Activated CD8-positive, alpha-beta memory T cell treated with anti-CD3 and anti-CD28 coated beads for 1 hour (primary cell): Measurements from ENCODE around the gene CUBN.
A peak's percentile ranks its signal among the peaks of the same experiment; 100 is the strongest.

Source experiments
- DNase-seq, 2 donors: peaks; one replicate each; pipeline ENCODE4 v3.0.0-alpha.2; 2020; ENCODE audit warnings: low read depth in 1 of 2; ENCODE audit errors: extremely low read depth in 1 of 2

The CUBN gene

DNA sequence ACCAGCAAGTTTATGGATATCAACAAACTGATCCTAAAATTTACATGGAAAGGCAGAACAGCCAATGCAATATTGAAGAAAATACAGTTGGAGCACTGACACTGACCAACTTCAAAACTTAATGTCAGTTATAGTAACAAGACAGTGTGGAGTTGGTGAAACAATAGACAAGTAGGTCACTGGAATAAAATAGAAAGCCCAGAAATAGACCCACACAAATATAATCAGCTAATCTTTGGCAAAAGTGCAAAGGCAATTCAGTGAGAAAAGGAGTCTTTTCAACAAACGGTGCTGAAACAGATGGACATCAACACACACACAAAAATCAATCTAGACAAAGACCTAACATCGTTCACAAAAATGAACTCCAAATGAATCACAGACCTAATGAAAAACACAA is 326.1 kb downstream of the CUBN start:
- DNase-seq: no peak

DNA sequence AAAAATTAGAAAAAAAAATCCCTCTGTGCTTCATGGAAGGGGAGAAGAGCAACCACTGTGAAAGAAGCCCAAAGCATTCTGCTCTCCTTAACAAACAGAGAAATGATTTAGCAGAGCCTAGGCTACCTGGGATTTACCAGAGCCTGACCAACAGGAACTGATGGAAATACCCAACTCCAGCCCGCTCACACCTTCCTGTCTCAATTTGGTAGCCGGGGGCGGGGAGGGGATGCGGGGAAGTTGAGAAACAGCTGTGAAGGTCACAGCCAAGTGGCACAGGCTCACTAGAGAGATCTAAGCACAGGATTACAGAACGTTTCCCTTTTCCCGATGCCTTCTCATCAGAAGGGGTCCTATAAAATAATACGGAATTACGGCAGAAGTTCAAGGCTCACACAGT is 330.0 kb downstream of the CUBN start:
- DNase-seq: no peak

DNA sequence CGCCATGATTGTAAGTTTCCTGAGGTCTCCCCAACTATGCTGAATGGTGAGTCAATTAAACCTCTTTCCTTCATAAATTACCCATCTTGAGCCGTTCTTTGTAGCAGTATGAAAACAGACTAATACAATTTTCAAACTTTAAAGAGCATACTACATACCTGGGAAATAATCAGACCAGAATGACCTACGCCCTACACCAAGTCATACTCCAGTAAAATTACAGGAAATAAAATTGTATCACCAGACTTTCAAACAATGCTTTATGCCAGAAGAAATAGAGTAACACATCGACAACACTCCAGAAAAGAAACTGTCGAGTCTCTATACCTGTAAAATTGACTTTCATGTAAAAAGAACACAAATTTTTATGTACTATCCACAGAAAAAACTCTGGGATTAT is 331.0 kb downstream of the CUBN start:
- no peak for DNase-seq

DNA sequence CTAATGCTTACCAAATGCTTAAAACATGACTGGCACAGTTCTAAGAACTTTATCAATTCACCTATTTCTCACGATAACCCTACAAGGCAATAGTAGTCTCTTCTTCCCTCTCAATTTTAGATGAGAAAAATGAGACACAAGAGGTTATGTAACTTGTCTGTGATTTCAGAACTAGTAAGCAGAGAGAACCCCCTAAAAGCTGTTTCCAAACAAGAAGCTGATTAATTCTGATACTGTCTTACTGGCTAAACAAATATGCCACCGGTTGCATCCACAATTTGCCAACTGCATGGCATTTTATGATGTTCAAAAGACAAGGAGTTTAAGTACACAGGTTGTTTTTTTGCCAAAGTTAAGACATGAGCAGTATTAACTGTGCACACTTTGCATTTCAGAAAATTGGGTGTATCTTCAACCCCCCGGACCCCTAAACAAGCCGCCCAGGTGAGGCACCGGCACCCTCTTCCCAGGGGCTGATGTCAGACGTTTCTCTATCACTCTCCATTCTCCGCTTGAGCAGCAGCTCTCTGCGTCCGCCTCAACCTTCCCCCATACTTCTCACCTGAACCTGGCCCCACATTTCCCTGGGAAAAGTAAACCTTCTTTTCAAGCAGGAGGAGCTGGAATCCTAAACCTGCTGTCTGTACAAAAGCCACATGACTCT is 334.1 kb downstream of the CUBN start:
- DNase-seq: no peak

DNA sequence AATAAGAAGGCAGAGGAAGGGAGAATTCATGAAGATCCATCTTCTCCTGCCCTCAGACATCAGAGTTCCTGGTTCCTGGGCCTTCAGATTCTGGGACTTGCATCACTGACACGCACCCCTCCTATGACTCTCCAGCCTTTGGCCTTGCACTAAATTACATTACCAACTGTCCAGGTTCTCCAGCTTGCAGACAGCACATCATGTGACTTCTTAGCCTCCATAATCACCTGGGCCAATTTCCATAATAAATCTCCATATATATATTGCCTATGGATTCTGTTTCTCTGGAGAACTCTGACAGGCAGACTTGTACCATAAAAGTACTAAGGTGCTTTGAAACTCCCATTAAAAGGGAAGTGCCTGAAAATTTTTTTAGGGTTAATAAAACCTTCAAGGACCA is 335.6 kb downstream of the CUBN start:
- DNase-seq: no peak

DNA sequence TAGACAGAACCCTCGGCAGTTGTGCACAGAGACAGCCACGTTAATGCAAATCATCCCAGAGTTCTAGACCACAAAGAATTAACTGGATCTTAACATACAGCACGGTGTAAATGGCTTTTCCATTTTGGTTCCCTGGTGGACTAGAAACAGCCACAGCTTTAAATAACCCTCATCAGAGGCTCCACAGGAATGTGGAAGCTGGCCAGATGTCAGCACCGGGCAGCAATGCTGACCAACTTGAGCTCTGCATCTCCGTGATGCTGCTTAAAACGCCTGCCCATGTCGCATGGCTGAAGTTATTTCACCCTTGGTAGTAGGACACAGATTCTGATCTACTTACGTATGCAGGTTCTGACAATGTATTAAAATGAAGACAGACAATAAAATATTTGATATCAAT is 336.9 kb downstream of the CUBN start:
- DNase-seq: no peak

DNA sequence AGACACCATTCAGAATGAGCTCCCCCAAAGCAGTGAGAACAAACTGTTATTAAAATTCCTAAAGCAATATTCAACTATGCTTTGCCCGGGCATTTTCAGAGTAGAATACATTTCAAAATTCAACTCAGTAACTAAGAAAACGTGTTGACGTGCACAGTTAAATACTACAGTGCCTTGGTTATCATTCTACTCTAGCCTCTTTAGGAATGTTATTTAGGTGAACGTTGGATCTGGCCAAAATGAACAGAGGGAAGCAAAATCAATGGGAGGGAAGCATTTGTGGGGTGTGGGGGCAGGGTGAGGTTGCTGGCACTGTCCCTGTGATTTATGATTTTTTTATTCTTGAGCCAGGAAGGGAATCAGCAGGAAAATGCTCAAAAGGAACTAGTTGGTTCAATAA is 339.8 kb downstream of the CUBN start:
- no peak for DNase-seq

DNA sequence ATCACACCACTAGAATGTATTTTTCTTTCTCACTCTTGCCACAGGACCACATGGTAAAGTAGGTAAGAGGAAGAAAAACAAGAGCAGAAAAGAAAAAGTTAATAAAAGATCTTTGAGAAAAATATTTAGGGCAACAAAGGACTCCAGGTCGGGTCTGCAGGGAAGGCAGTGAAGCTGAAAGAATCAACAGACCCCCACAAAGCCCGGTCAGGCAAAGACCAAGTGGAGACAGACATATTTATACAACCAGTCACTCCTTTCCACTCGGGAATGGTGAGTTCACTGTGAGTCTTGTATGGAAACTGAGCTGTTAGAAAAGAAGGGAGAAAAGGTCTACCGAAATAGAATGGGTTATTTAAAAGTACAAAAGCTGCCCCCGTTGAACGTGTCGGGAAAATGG is 340.4 kb downstream of the CUBN start:
- DNase-seq: no peak

DNA sequence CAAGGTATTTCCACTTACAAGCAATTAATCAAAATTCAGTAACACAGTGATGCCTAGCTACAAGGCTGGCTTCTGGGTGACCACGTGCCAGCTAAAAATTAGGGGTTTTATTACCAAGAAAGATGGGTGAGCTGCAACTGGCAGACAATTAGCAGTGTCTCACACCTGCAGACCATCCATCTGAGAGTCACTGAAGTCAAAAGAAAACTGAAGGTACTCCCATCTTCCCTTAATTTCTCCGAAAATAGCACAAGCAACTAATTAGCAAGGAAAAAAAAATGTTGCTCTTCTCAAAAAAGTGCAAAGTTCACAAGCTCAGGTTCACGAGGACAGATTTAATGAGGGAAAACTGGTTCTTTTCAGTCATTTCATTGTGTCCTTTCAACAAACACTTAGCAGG is 340.8 kb downstream of the CUBN start:
- no peak for DNase-seq

DNA sequence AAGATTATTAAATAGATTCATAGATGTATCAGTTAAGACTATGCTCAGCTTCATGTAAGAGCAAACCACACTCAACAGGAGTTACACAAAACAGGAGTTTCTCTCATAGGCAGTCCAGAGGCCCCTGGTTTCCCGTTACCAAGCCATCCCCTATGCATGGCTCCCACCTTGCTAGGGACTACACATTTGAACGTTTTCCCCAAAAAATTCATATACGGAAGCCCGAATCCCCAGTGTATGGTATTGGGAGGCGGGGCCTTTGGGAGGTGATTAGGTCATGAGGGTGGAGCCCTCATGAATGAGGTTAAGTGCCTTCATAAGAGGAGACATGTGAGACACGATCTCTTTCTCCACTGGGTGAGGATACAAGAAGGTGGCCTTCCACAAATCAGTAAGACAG is 341.5 kb downstream of the CUBN start:
- no peak for DNase-seq

DNA sequence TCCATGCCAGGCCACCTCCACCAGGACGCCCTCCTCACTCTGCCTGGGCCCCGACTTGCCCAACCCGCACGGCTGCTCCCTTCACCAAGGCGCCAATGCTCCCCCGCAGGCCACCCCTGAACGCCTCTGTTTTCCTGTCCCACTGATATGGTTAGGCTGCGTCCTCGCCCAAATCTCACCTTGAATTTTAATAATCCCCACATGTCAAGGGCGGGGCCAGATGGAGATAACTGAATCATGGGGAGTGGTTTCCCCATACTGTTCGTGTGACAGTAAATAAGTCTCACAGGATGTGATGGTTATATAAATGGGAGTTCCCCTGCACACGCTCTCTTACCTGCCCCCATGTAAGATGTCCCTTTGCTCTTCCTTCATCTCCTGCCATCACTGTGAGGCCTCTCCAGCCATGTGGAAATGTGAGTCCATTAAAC is 342.2 kb downstream of the CUBN start:
- peak; percentile 12 to 28 for DNase-seq

DNA sequence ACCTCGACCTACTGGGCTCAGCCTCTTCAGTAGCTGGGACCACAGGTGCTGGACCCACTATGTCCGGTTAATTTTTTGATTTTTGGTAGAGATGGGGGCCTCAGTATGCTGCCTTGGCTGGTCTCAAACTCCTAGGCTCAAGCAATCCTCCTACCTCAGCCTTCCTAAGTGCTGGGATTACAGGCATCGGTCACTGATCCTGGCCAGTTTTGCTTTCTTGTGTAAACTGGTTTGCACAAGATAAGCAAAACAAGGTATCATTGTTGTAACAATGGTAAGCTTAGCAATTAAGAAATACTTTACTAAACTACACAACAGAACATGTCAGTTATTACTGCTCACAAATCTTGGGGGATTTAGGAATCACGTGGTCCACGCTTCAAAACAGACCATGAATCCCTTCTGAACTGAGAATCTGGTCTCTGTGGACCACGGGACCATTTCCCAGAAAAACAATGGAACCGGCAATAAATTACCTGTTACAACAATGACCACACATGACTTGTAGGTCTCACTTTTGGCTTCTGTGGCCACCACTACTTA is 349.2 kb downstream of the CUBN start:
- no peak for DNase-seq

DNA sequence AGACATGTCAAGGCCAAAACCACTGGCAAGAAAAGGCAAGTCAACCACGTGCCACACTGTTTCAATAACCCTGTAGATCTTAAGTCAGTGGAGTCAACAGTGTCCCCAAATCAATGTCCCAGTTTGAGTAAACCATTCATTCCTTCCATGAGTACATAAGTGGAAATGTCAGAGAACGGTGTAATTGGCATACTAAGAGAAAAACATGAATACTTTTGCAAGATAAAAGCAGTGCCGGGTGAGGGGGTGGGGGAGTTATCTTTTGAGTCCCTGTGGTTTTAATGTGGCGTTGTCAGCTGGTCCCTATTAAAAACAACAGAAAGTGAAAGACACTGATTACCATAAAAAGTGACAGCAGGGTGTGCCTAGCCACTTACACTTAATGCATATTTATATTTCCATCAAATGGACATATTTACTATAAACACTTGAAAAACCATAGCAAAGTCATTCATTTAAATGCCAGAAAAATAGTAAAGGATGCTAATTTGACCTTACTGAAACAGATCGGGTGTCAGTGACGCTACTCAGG is 350.2 kb downstream of the CUBN start:
- no peak for DNase-seq

DNA sequence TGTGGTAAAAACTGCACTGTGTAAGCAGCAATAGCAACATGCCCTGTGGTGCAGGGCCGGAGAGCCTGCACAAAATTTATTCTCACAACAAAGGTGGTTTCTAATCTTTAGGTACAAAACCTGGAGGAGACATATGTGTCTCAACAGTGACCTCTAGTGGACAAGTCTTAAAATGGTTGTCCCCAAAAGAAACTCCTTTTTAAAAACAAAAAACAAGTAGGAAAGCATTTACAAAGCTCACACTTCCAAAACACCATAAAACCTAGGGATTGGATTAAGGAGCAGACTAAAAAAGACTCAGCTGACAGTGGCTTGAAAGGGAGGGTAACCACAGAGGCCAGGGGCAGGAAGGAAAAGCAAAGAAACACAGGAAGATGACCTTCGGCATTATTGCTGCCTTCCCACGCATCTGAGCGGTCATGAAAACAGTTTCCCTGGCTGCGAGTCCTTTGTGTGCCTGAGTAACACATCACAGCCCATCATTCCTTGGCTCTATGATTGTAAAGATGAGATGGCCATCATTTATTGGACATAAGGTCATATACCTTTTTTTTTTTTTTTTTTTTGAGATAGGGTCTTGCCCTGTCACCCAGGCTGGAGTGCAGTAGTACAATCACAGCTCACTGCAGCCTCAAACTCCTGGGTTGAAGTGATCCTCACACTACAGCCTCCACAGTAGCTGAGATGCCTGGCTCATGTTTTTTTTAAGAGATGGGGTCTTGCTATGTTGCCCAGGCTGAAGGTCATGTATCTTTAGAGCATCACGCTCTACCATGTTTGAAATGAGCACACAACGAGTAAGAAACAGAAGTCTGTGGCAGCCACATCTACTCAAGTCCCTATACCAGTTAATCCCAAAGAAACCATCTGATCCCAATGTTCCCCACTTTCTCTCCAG is 351.9 kb downstream of the CUBN start:
- no peak for DNase-seq

DNA sequence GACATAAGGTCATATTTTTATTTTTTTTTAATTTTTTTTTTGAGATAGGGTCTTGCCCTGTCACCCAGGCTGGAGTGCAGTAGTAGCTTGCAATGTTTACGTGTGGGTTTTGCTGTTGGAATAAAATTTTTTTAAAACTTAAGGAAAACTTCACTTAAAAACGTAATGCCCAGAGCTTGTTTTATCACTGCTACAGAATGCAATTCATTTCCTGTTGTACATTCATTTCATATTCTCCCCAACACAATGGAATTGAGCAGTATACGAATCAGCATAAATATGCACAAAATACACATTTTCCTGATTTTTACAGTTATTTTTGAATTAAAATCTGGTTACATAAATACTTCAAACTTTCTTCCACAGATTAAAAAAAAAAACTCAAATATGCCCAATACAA is 352.7 kb downstream of the CUBN start:
- no peak for DNase-seq
